HG03571 (cell line): Measurements from ENCODE around the gene IRF5.

Experiments used
- ATAC-seq: cut with Tn5 transposase; IDR thresholded peaks from one replicate; pipeline ENCODE4 v1.9.1; 2021; ENCODE audit not compliant: unreplicated experiment

Gene IRF5

GRCh38 chr7:128937647-128938543 lies at the start of gene IRF5:
Gene IRF5 (plus strand): TSS chr7:128937927. CDS start chr7:128942082, 4,155 bp downstream.
- ATAC-seq = no peak

GRCh38 chr7:128888039-128888755 lies 49.5 kb upstream of the IRF5 start:
- ATAC-seq = no peak

GRCh38 chr7:128888756-128889095 lies 49.0 kb upstream of the IRF5 start:
- no peak for ATAC-seq

- no peak for ATAC-seq
Observed at GRCh38 chr7:128889121-128889520, 48.6 kb upstream of the IRF5 start.

- ATAC-seq = no peak
Observed at GRCh38 chr7:128890306-128891109, 47.2 kb upstream of the IRF5 start.

- no peak for ATAC-seq
Observed at GRCh38 chr7:128891110-128891941, 46.4 kb upstream of the IRF5 start.

- ATAC-seq = no peak
Observed at GRCh38 chr7:128891942-128892269, 45.8 kb upstream of the IRF5 start.

- no peak for ATAC-seq
Observed at GRCh38 chr7:128892521-128893250, 45.0 kb upstream of the IRF5 start.

- no peak for ATAC-seq
Observed at GRCh38 chr7:128893251-128894100, 44.3 kb upstream of the IRF5 start.

- no peak for ATAC-seq
Observed at GRCh38 chr7:128894101-128894440, 43.7 kb upstream of the IRF5 start.

GRCh38 chr7:128895320-128895719 lies 42.4 kb upstream of the IRF5 start:
- ATAC-seq = no peak

GRCh38 chr7:128899392-128899791 lies 38.3 kb upstream of the IRF5 start:
- ATAC-seq = no peak

GRCh38 chr7:128900237-128900636 lies 37.5 kb upstream of the IRF5 start:
- ATAC-seq = no peak

- ATAC-seq = no peak
Observed at GRCh38 chr7:128902761-128903585, 34.8 kb upstream of the IRF5 start.

- no peak for ATAC-seq
Observed at GRCh38 chr7:128903621-128904361, 33.9 kb upstream of the IRF5 start.

- no peak for ATAC-seq
Observed at GRCh38 chr7:128904381-128905197, 33.1 kb upstream of the IRF5 start.
